Natural killer cell (primary cell): ENCODE results near the gene ZNF878. TPM values are rescaled to one million over a fixed set of nuclear protein-coding genes. Genes with fewer than 3 reads are reported as not detected.

Experiments
- ATAC-seq, 3 donors: fragments of 150-1000 bp in 2 of 3; fragments of 200-7000 bp in 1 of 3; cut with Tn5 transposase; 1 replicate in 1 of 3; 2 replicates in 2 of 3; pipeline ENCODE4 v1.10.0; 2021; ENCODE audit warnings: mild to moderate bottlenecking in 2 of 3, moderate library complexity in 2 of 3
- DNase-seq, 2 donors: peaks; one replicate each; pipeline versions ENCODE4 v3.0.0 to v3.0.0-alpha.2; 2013 to 2021; ENCODE audit warnings: mixed read lengths in 1 of 2
- H3K27ac ChIP-seq: one replicate; pipeline ENCODE4 v1.5.1; 2013; ENCODE audit warnings: mild to moderate bottlenecking, low read length
- H3K27me3 ChIP-seq: one replicate; pipeline ENCODE4 v1.6.1; 2013; ENCODE audit warnings: low read length; ENCODE audit not compliant: control insufficient read depth, insufficient read depth
- H3K36me3 ChIP-seq: one replicate; pipeline ENCODE4 v1.6.1; 2013; ENCODE audit warnings: low read length; ENCODE audit not compliant: control insufficient read depth, insufficient read depth
- H3K4me1 ChIP-seq: one replicate; pipeline ENCODE4 v1.6.1; 2013; ENCODE audit warnings: low read length; ENCODE audit not compliant: control insufficient read depth, insufficient read depth
- H3K4me3 ChIP-seq: one replicate; pipeline ENCODE4 v1.5.1; 2013; ENCODE audit warnings: low read length
- H3K9me3 ChIP-seq: one replicate; pipeline ENCODE4 v1.6.1; 2013; ENCODE audit warnings: low read length; ENCODE audit not compliant: control insufficient read depth, insufficient read depth
- H3K27ac Mint-ChIP-seq, 2 donors: one replicate each; pipeline ENCODE4 v1.8.0; 2022; ENCODE audit warnings: mild to moderate bottlenecking in 2 of 2, mixed read lengths in 2 of 2, moderate library complexity in 1 of 2
- H3K27me3 Mint-ChIP-seq, 2 donors: one replicate each; pipeline ENCODE4 v1.8.0; 2022; ENCODE audit warnings: low read depth in 2 of 2, mixed read lengths in 2 of 2
- H3K36me3 Mint-ChIP-seq: one replicate; pipeline ENCODE4 v1.8.0; 2022; ENCODE audit warnings: mixed read lengths
- H3K4me1 Mint-ChIP-seq, 2 donors: one replicate each; pipeline ENCODE4 v1.8.0; 2022; ENCODE audit warnings: mixed read lengths in 2 of 2
- H3K4me3 Mint-ChIP-seq: one replicate; pipeline ENCODE4 v1.8.0; 2022; ENCODE audit warnings: mild to moderate bottlenecking, moderate library complexity, mixed read lengths
- H3K9me3 Mint-ChIP-seq, 2 donors: one replicate each; pipeline ENCODE4 v1.8.0; 2022; ENCODE audit warnings: mixed read lengths in 2 of 2
- CTCF ChIP-seq: fragments of 200-600 bp; IDR thresholded peaks from one replicate; pipeline ENCODE4 v1.8.0; 2022; ENCODE audit warnings: antibody characterized with exemption
- WGBS: methylation state at CpG from one replicate; pipeline ENCODE4 v1.1.7; 2013; ENCODE audit warnings: missing lambda C conversion rate; ENCODE audit not compliant: insufficient coverage; 5-methylcytosine and 5-hydroxymethylcytosine counted together
- intact Hi-C: fragments of 100-400 bp; cut with micrococcal nuclease; formaldehyde crosslinking; loops from one replicate; pipeline ENCODE4 v1.14.2; 2022
- total RNA-seq, 4 donors: library from RNA; stranded (reverse); fragments of 120-200 nt in 1 of 4; gene quantifications; one replicate each; pipeline versions ENCODE4 v1.2.3 to v1.2.4, GENCODE V29; 2013 to 2022

The ZNF878 gene
- total RNA-seq, 3 donors from 2014 or later (not counting 1 experiment from before 2014, with no cell fraction given) = 0.20 to 0.54 TPM; not detected in 1

- peak overlapping the region; percentile 86 for H3K4me3 Mint-ChIP-seq
- no peaks in the 10 kb centered on the region for H3K27me3 Mint-ChIP-seq
- no peak for ATAC-seq
- H3K4me3 ChIP-seq = no peak overlapping the region
- no peak overlapping the region for H3K27ac ChIP-seq
- peaks cover 14% of the 10 kb centered on the region in 2 donors for H3K4me1 Mint-ChIP-seq
- no peak for DNase-seq
- no peaks in the 10 kb centered on the region for H3K9me3 Mint-ChIP-seq
- no peaks in the 10 kb centered on the region for H3K36me3 Mint-ChIP-seq
- 100% methylated on average over 1 of the region's 2 CpGs for WGBS
- peak overlapping the region; percentile 19 to 93 for H3K27ac Mint-ChIP-seq
- intact Hi-C loops = no loop called here
- no peaks in the 10 kb centered on the region for H3K36me3 ChIP-seq
- no peaks in the 10 kb centered on the region for H3K9me3 ChIP-seq
- no peaks in the 10 kb centered on the region for H3K27me3 ChIP-seq
- TF ChIP-seq CTCF = no peak
- H3K4me1 ChIP-seq = peaks cover 12% of the 10 kb centered on the region
These were observed 18.6 kb downstream of the ZNF878 start for GRCh38 chr19:12034198-12034597.

DNA sequence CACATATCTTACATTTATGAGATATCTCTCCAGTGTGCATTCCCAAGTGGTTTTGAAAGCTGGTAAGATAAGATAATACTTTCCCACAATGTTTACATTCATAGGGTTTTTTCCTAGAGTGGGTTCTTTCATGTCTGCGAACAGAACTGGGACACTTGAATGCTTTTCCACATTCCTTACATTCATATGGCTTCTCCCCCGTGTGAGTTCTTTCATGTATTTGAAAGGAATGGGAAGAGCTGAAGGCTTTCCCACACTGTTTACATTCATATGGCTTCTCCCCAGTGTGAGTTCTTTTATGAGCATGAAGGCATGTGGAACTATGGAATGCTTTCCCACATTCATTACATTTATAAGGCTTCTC is 37.0 kb downstream of the ZNF878 start:
- H3K9me3 Mint-ChIP-seq = peaks cover 5 to 17% of the 10 kb centered on the region in 2 donors
- no peak for DNase-seq
- no peak for ATAC-seq

DNA sequence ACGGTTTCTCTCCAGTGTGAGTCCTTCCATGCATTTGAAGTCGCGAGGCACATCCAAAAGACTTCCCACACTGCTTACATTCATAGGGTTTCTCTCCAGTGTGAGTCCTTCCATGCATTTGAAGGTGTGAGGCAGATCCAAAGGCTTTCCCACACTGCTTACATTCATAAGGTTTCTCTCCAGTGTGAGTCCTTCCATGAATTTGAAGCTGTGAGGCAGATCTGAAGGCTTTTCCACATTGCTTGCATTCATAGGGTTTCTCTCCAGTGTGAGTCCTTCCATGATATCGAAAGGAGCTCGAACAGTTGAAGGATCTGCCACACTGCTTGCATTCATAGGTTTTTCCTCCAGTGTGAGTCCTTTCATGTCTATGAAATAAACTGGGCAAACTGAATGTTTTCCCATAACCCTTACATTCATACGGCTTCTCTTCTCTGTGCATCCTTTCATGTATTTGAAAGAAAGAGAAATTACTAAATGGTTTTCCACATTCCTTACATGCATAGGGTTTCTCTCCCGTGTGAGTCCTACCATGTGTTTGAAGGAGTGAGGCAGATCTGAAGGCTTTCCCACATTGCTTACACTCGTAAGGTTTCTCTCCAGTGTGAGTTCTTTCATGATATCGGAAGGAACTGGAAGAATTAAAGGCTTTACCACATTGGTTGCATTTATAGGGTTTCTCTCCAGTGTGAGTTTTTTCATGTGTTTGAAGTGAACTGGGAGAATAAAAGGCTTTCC is 37.6 kb downstream of the ZNF878 start:
- over 99% methylated on average over 8 of the region's 9 CpGs for WGBS
- peaks cover 65% of the 10 kb centered on the region for H3K9me3 ChIP-seq
- peaks cover 42% of the 10 kb centered on the region for H3K36me3 Mint-ChIP-seq

More for the DNA sequence above, 37.0 kb downstream of the ZNF878 start:
- Mint-ChIP-seq H3K36me3 (peaks cover 42% of the 10 kb centered on the region), H3K4me3 (no peak overlapping the region), H3K27ac (no peak overlapping the region), H3K27me3 (no peaks in the 10 kb centered on the region), H3K4me1 (no peaks in the 10 kb centered on the region)
- no CpG with 5 or more reads among the region's 2 CpGs for WGBS
- Histone ChIP-seq H3K27me3 (no peaks in the 10 kb centered on the region), H3K36me3 (peaks cover 17% of the 10 kb centered on the region), H3K4me3 (no peak overlapping the region), H3K27ac (no peak overlapping the region), H3K9me3 (peaks cover 68% of the 10 kb centered on the region), H3K4me1 (no peaks in the 10 kb centered on the region)
- intact Hi-C loops = no loop called here
- no peak for TF ChIP-seq CTCF

More for the DNA sequence above, 37.6 kb downstream of the ZNF878 start:
- DNase-seq = no peak
- ATAC-seq = no peak
- no peak overlapping the region for H3K4me3 Mint-ChIP-seq
- H3K4me1 ChIP-seq = no peaks in the 10 kb centered on the region
- H3K4me3 ChIP-seq = no peak overlapping the region
- H3K27ac ChIP-seq = no peak overlapping the region
- peaks cover 17% of the 10 kb centered on the region for H3K36me3 ChIP-seq
- H3K27me3 Mint-ChIP-seq = no peaks in the 10 kb centered on the region
- H3K9me3 Mint-ChIP-seq = peaks cover 5 to 14% of the 10 kb centered on the region in 2 donors
- no peaks in the 10 kb centered on the region for H3K27me3 ChIP-seq
- H3K27ac Mint-ChIP-seq = no peak overlapping the region
- TF ChIP-seq CTCF = no peak
- intact Hi-C loops = no loop called here
- no peaks in the 10 kb centered on the region for H3K4me1 Mint-ChIP-seq
